Measurements from ENCODE around the gene FURIN.
"Not testable (repeated sequence)": the region's sequence is repeated elsewhere in the genome, so short reads cannot be mapped to it uniquely, and the experiment has no call there.

The FURIN gene

DNA sequence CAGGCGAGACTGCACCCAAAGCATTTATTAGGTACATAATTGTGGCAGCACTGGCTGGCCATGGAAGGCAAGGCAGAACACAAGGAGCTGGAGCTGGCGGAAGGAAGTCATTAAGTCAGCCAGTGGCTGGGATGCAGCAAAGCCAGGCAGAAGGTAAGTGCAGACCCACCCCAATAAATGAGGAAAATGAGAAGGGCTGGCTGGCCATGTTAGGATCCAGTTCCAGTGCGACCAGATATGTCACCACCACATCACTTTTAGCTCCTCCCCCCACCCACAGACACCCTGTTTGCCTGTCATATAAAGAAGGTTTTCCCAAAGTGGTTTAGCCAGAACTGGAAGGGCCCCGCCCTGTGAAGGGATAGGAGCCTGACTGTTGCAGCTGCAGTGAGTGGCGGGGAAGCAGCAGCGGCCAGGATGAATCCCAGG, at the start of gene FURIN:
Gene FURIN (plus strand): TSS at position 328 of the 429 bp plus-strand sequence. CDS start 7,153 bp downstream, outside the sequence.
- DNase-seq: no peak

DNA sequence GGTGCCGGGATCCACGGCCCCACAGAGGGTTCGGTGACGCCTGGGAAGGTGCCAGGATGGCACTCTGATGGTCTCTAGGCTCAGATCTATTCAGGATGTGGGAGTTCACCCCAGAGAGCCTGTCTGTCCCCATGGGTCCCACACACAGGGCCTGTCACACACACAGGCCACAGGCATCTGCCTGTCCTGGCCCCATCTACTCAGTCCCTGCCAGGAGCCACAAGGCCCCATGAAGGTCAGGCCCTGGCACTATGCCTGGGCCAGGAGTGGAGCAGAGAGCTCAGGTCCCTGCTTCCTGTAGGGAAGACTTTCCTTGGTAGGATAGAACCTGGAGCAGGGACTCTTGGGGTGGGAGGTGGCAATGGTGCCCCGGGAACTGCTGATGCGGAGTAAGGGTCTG, 49.0 kb upstream of the FURIN start:
- no peak for DNase-seq

DNA sequence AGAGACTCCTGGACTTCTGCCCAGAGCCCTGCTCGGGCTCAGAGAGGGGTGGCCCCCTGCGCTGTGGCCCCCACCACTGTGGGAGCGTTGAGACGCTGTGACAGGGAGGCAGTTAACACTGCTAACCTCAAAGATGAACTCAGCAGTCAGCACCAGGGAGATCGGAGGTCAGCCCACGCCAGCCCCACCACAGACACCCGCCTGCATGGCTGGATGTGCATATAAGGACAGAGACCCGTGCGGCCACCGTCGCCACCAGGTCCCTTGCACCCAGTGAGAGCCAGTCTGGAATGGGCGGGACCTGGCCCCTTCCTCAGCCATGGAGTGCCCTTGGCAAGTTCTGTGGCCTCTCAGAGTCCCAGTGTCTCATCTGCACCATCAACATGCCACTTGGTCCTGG, 48.5 kb upstream of the FURIN start:
- no peak for DNase-seq

DNA sequence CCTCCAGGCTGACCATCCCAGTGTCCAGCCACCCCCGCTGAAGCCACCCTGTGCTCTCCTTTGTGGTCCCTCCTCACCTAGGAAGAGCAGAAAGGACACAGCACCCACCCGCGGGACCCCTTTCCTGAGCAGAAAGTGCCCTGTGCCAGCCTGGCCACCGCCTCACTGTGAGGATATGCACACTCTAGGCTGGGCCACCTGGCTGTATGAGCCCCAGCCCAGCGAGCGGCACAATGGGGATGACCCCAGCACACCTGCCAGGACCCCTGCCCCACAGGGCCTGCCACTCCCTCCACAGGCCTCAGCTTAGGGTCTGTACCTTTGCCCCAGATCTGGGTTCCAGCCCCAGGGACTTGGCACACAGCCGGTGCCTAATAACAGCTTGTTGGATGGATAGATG, 47.9 kb upstream of the FURIN start:
- DNase-seq: no peak

DNA sequence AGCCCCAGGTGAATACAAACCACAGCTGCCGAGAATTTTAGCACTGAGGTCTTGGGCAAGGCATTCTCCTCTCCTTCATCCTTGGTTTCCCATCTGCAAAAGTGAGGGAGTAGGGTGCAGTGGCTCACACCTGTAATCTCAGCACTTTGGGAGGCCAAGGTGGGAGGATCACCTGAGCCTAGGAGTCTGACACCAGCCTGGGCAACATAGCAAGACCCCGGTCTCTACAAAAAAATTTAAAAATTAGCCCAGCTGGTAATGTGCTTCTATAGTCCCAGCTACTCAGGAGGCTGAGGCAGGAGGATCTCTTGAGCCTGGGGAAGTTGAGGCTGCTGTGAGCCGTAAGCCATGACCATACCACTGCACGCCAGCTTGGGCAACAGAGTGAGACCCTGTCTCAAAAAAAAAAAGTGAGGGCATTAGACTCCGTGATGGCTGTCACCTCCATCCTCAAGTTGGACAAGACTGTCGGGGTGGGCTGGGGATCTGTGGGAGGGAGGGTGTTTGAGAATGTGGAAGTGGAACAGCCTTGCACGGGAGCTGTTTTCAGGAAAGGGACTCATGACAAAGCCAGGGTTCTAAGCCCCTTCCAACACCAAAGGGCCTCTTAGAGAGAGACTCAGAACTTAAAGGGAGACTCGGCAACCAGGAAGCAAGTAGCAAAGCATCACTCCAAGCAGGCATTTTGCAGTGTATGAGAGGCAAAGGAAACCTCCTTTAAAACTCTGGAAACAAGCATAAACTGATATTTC, 46.0 kb upstream of the FURIN start:
- DNase-seq: no peak

DNA sequence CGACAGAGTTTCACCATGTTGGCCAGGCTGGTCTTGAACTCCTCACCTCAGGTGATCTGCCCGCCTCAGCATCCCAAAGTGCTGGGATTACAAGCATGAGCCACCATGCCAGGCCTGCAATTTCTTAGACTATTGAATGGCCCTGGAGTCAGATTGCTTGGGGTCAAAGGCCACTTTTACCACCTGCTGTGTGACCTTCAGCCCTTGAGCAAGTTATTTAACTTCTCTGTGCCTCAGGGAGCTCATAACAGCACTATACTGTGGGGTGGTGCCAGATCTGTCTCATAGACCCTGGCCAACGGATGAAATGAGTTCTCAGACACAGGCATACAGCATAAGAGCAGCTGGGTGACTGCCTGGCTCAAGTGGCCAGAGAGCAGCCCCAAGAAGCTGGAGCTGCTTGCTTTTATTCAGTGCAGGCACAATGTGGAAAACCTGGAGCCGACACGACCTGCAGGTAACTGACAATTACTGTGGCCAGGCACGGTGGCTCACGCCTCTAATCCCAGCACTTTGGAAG, 44.9 kb upstream of the FURIN start:
- no peak for DNase-seq

DNA sequence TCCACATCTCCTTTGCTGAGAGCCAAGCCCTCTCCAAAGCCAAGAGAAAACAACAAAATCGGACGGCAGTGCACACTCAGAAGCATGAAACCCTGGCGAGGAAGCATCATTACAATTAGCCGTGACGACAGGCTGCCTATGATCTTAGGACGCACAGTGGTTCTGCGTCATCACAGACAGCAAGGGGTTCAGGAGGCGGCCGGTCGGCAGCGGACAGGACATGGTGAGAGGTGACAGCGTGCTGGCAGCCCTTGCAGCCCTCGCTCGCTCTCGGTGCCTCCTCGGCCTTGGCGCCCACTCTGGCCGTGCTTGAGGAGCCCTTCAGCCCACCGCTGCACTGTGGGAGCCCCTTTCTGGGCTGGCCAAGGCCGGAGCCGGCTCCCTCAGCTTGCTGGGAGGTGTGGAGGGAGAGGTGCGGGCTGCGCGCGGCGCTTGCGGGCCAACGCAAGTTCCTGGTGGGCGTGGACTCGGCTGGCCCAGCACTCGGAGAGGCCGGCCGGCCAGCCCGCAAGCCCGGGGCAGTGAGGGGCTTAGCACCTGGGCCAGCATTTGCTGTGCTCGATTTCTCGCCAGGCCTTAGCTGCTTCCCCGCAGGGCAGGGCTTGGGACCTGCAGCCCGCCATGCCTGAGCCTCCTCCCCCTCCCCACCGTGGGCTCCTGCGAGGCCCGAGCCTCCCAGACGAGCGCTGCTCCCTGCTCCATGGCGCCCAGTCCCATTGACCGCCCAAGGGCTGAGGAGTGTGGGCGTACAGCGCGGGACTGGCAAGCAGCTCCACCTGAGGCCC, 43.1 kb upstream of the FURIN start:
- DNase-seq: not testable (repeated sequence)

DNA sequence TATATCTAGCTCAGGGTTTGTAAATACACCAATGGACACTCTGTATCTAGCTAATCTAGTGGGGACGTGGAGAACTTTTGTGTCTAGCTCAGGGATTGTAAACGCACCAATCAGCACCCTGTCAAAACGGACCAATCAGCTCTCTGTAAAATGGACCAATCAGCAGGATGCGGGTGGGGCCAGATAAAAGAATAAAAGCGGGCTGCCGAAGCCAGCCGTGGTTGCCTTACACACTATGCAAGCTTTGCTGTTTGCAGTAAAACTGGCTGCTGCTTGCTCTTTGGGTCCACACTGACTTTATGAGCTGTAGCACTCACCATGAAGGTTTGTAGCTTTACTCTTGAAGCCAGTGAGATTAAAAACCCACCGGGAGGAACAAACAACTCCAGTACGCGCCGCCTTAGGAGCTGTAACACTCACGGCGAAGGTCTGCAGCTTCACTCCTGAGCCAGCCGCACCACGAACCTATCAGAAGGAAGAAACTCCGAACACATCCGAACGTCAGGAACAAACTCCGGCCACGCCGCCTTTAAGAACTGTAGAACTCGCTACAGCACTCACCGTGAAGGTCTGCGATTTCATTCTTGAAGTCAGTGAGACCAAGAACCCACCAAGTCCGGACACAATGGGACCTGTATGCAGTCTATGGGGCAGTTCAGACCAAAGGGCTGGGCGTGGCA, 42.0 kb upstream of the FURIN start:
- DNase-seq: not testable (repeated sequence)

DNA sequence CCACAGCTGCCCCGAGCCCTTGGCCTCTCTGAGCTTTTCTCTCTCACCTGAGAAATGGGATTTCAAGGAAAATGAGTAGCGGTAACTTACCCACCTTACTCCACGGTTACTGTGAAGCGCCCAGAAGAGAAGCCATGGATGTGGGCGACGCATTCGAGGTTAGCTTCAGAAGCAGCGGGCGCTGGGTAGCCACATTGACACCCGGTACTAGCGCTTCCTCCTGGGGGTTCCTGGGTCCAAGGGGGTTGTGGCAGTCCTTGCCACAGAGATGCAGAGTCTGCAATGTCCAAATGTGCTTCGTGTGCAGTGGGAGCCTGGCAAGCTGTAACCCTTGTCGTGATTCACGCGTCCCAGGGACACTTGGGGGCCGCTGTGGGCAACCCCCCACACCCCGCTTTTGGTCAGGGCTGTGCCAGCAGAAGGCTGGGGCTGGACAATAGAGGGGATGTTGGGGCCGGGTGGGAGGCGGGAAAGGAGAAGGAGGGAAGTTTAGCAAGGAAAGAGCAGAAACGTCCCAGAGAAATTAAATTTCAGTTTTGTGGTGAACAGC, 41.4 kb upstream of the FURIN start:
- DNase-seq: no peak

DNA sequence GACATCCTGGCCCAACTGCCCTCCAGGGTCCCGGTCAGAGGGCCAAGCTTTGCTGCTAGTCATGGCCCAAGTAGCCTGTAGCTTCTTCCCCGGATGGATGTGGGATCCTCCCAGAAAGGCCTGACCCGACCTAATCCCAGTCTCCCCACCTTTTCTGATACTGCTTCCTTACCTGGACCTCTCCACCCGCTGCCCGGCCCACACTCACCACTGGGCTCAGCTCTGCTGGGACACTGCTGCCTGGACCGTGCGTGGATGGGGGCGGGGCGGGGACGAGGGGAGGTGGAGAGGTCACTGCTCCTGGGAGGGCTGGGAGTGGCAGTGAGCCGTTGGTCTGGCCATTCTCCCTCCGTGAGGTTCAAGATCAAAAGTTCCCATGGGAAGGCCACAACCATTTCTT, 40.3 kb upstream of the FURIN start:
- DNase-seq: no peak

DNA sequence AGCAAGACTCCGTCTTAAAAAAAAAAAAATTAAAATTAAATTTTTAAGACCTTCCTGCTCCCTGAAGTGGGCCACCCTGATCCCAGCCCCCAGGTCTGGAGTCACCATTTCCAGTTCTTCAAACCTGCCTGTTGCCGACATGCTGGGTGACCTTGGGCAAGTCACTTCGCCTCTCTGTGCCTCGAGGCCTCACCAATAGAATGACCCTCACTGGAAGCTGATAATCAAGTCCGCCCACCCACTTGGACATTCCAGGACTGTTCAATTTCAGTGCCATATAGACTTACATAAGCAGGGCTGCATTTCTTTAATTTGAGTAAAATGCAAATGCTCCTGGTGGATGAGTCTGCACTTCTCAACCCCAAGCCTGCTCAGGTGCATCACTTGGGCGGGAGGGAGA, 39.3 kb upstream of the FURIN start:
- no peak for DNase-seq

DNA sequence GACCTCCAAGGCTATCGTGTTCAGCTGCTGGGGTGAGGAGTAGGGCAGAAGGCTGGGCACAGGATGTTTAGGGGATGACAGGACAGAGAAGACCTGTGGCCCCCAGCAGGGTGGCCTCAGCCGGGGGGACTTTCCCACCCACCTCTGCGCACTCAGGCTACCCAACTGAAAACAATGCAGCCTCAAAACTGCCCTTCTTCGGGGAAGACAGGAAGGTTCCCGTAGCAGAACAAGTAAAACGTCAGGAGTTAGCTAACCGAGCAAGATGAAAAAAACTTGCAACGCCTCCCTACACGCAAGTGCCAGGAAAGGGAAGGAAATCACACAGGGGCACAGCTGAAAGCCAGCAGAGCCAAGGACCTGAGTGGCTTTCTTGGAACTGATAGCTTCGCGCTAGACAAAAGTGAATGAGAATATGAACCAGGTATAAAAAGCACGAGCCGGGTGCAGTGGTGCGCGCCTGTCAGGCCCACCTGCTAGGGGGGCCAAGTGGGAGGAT, 38.4 kb upstream of the FURIN start:
- no peak for DNase-seq

DNA sequence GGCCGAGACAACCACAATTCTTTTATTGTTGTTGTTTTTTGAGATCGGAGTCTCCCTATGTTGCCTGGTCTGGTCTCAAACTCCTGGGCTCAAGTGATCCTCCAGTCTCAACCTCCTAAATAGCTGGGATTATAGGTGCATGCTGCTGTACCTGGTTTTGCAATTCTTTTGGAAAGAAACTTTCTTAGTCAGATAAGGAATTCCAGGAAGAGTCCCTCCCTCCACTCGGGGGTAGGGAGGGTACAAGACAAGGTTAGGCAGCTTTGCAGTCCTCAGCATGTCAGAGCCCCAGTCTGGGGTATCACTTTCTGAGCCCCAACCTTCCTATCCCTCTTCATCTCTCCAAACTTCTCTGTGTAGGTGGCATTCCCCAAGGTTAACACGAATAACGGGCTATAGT, 33.8 kb upstream of the FURIN start:
- no peak for DNase-seq

DNA sequence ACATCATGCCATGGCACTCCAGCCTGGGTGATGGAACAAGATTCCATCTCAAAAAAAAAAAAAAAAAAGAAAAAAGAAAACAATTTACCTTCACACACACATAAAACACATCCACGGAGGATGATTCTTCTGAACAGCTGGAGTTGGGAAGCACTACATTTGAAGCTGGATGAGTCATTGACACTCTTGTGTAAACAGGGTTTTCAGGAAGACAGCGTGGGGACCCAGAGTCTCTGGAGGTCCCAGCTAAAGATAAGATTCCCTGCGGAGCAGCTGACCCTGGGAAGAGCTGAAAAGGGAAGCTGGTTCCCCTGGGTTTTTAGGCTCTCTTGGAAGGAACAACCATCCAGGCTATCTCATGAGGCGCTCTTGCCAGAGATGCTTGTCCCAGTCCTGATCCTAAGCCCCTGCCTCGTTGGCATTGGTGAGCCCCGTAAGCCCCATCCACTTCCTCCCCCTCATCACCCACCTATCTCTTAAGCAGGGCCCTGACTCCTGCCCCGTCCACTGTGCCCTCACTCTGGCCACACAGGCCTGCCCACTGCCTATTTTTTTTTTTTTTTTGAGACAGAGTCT, 32.0 kb upstream of the FURIN start:
- DNase-seq: peak; percentile 33

DNA sequence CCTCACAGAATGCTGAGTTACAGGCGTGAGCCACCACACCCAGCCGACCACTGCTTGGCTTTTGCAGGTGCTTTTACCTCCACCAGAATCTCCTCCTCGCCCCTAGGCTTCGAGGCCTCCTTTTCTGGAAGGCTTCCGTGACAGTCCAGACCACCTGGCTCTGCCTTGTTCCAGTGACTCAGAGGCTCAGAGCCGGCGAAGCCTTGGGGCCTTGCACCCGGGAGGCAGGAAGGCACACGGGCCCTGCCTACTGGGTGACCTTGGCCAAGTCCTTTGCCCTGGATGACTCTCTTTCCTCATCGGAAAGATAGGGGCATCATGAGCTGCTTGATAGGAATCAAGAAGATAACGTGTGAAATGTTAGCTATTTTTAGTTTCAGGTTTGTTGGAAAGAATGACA, 31.3 kb upstream of the FURIN start:
- DNase-seq: no peak

DNA sequence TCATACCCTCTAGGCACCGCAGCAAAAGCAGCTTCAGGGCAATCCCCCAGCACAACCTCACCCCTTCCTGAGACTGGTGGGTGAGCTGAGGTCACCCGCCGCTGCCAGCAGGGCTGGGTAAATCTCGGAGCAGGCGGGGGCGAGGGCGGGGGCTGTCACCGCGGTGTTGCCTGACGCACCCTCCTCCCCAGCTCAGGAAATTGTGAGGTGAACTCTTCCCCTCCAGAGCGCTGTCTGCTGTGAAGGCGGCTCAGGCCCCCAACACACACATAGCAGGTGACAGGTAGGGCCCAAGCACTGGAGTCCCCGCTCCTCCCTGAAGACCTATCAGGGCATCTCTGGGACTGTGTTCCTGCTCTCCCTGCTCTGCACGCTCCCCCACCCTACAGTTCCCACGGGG, 30.2 kb upstream of the FURIN start:
- no peak for DNase-seq

DNA sequence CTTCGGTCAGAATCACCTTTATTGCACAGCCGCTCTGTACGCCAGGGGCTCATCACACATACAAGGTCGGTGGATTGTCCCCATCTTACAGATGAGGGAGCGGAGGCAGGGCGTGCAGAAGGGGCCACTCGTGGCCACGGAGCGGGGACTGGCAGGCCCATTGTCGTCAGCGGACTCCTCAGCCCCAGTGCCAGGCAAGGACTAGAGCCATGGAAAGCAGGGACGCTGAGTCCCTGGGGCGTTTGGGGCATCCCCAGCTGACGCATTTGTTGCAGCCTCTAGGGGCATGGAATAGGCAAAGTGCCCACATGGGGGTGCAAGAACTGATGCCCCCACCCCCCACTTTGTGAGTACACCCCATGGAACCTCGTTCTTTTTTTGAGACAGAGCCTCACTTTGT, 29.8 kb upstream of the FURIN start:
- DNase-seq: no peak

DNA sequence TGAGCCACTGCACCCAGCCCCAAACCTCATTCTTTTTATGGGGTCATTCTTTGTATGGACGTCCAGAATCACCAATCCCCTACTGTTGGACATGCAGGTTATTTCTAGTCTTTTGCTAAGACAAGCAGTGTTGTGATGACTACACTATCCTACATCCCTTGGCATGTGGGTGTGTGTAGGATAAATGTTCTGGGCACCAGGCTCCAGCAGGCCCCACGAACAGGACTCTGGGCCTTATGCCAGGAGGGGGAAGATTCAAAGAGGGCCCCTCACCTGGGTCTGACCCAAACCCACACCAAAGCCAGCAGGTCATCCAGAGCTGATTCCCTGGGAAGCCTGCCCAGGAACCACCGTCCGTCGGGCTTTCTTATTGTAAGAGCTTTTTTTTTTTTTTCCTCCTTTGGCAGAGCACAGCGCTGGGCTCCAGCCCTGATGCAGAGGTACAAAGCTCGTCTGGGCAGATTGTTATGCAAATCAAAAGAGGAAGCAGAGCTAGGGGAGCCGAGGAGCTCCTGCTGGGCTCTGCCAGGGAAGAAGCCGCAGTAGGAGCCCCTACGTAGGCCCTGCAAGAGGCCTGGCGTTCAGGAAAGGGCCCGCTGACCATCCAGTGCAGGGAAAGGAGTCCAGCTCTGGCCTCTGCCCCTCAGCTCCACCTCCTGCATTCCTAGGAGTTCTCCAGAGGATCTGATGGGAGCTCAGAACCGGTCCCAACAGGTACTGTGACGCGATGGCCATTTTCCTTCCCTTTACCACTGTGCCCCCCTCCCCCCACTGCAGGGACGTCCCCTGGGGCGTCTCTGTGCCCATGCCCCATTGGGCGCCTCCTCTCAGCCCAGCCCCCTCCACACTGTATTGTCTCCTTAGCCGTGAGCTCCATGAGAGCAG, 29.0 kb upstream of the FURIN start:
- peak; percentile 47 for DNase-seq

DNA sequence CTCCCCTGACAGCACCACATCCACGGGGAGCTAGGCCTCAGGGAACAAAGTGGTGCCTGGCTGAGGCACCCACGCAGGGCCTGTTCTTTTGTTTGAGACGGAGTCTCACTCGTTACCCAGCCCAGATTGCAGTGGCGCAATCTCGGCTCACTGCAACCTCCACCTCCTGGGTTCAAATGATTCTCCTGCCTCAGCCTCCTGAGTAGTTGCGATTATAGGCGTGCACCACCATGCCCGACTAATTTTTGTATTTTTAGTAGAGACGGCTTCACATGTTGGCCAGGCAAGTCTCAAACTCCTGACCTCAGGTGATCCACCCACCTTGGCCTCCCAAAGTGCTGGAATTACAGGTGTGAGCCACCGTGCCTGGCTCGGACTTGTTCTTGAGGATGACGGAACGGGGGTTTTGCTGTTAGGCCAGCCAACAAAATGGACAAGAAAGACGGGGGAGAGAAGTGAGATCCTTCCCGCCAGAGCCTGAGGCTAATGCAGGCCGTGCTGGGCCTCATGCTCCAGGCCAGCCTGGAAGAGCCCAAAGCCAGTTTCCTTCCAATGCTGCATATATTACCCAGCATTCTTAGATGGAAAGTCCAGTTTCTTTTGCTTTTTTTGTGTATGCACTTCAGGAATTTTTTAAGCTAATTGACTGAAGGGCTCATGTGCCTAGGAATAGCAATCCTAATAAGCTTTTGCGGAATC, 28.1 kb upstream of the FURIN start:
- DNase-seq: no peak

DNA sequence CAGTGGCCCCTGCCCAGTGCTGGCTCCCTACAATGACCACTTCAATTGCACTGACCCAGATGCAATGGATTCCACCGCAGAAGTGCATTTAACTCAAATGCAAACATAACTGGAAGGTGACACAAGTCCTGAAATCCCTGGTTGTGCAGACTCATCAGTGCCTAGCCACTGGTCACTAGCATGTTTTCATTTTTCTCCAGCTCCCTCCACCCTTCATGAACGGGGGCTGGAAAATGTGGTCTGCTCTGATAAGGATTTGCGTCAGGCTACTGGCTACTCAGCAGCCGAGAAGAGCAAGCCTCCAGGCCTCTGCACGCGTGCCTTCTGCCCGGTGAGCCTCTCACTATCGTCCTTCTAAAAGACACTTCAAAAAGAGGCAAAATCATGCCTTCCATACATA, 27.4 kb upstream of the FURIN start:
- DNase-seq: no peak

DNA sequence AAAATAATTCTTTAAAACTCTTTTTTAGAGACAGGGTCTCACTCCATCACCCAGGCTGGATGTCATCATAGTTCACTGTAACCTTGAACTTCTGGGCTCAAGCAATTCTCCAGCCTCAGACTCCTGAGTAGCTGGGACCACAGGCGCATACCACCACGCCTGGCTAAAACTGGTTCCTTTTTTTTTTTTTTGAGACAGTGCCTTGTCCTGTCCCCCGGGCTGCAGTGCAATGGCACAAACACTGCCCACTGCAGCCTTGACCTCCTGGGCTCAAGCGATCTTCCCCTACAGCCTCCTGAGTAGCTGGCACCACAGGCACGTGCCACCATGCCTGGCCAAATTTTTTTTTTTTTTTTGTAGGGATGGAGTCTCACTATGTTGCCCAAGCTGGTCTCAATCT, 23.7 kb upstream of the FURIN start:
- no peak for DNase-seq
